B cell (primary cell): ENCODE data around the gene TFF1. TPM values are rescaled to one million over a fixed set of nuclear protein-coding genes. Genes with fewer than 3 reads are reported as not detected.

Source experiments
- ATAC-seq: fragments of 200-7000 bp; cut with Tn5 transposase; one replicate; pipeline ENCODE4 v1.10.0; 2021; ENCODE audit warnings: low read depth, mild to moderate bottlenecking, moderate number of reproducible peaks, moderate library complexity
- CTCF ChIA-PET: fragments of 350-600 bp; sonication (Branson Sonifier 250); formaldehyde crosslinking; loops from one replicate; lab custom pipeline; 2021; ENCODE audit warnings: antibody characterized with exemption, inconsistent platforms; lab: Charles Lee
- POLR2A ChIA-PET: fragments of 350-600 bp; sonication (Branson Sonifier 250); formaldehyde crosslinking; loops from one replicate; lab custom pipeline; 2021; ENCODE audit warnings: antibody characterized with exemption; lab: Charles Lee
- DNase-seq: peaks from one replicate; pipeline ENCODE4 v3.0.0; 2013
- H2AFZ ChIP-seq: 2 replicates; pipeline ENCODE4 v1.6.1; 2012; ENCODE audit warnings: mild to moderate bottlenecking, low read depth, low read length; ENCODE audit not compliant: insufficient read depth, poor library complexity, severe bottlenecking
- H3K27ac ChIP-seq, 2 donors: 1 replicate in 1 of 2; 2 replicates in 1 of 2; pipeline ENCODE4 v1.5.1; 2012 to 2013; ENCODE audit warnings: low read length in 2 of 2, mild to moderate bottlenecking in 2 of 2, moderate library complexity in 1 of 2
- H3K27me3 ChIP-seq, 4 experiments: fragments of 200-600 bp in 1 of 4; sonication (generic) in 1 of 4; replicated peaks in 1 of 4; 1 replicate in 2 of 4; 2 replicates in 2 of 4; pipeline versions ENCODE4 v1.6.1 to v1.7.0; 2013 to 2016; ENCODE audit warnings: low read length in 3 of 4, mild to moderate bottlenecking in 2 of 4, mixed read lengths in 1 of 4, moderate library complexity in 1 of 4; ENCODE audit not compliant: insufficient read depth in 4 of 4, control insufficient read depth in 3 of 4; ENCODE audit errors: control extremely low read depth in 1 of 4
- H3K36me3 ChIP-seq, 2 experiments: replicated peaks in 1 of 2; 1 replicate in 1 of 2; 2 replicates in 1 of 2; pipeline versions ENCODE4 v1.6.1 to v1.7.1; 2013; ENCODE audit warnings: low read length in 1 of 2; ENCODE audit not compliant: insufficient read depth in 2 of 2, control insufficient read depth in 1 of 2; ENCODE audit errors: control extremely low read depth in 1 of 2, extremely low read depth in 1 of 2
- H3K4me1 ChIP-seq, 2 donors: fragments of 200-600 bp in 1 of 2; sonication (generic) in 1 of 2; 1 replicate in 1 of 2; 2 replicates in 1 of 2; pipeline versions ENCODE4 v1.5.1 to v1.6.1; 2013 to 2017; ENCODE audit warnings: low read length in 2 of 2; ENCODE audit not compliant: control insufficient read depth in 2 of 2, insufficient read depth in 2 of 2
- H3K4me2 ChIP-seq: replicated peaks from 2 replicates; pipeline ENCODE3; 2012; ENCODE audit warnings: mild to moderate bottlenecking, low read depth, low read length; ENCODE audit not compliant: poor library complexity, severe bottlenecking
- H3K4me3 ChIP-seq, 5 experiments: fragments of 200-600 bp in 1 of 5; sonication (generic) in 1 of 5; 1 replicate in 3 of 5; 2 replicates in 2 of 5; pipeline versions ENCODE4 v1.5.1 to v1.7.0; 2011 to 2016; ENCODE audit warnings: low read length in 4 of 5, mild to moderate bottlenecking in 4 of 5, low read depth in 2 of 5, control low read depth in 1 of 5, moderate library complexity in 1 of 5; ENCODE audit not compliant: insufficient read depth in 1 of 5; ENCODE audit errors: control extremely low read depth in 1 of 5, extremely low read depth in 1 of 5
- H3K79me2 ChIP-seq: fragments of 200-600 bp; sonication (generic); one replicate; pipeline ENCODE4 v1.6.0; 2016; ENCODE audit warnings: low read length; ENCODE audit not compliant: control insufficient read depth, insufficient read depth
- H3K9ac ChIP-seq: fragments of 200-600 bp; sonication (generic); 2 replicates; pipeline ENCODE4 v1.6.1; 2017; ENCODE audit warnings: mild to moderate bottlenecking, low read length, moderate library complexity
- H3K9me3 ChIP-seq, 3 donors: one replicate each; pipeline versions ENCODE4 v1.6.1 to v1.7.1; 2013; ENCODE audit warnings: low read length in 2 of 3; ENCODE audit not compliant: control insufficient read depth in 2 of 3, insufficient read depth in 1 of 3; ENCODE audit errors: control extremely low read depth in 1 of 3
- H4K20me1 ChIP-seq: 2 replicates; pipeline ENCODE4 v1.6.0; 2012; ENCODE audit warnings: mild to moderate bottlenecking, low read length; ENCODE audit not compliant: insufficient read depth, control insufficient read depth, poor library complexity, severe bottlenecking
- H3K27ac Mint-ChIP-seq: one replicate; pipeline ENCODE4 v1.8.0; 2021; ENCODE audit warnings: mixed read lengths
- H3K27me3 Mint-ChIP-seq: one replicate; pipeline ENCODE4 v1.8.0; 2021; ENCODE audit warnings: mixed read lengths
- H3K4me1 Mint-ChIP-seq: one replicate; pipeline ENCODE4 v1.8.0; 2021; ENCODE audit warnings: mixed read lengths
- H3K4me3 Mint-ChIP-seq: one replicate; pipeline ENCODE4 v1.8.0; 2021; ENCODE audit warnings: mixed read lengths
- H3K9me3 Mint-ChIP-seq: one replicate; pipeline ENCODE4 v1.8.0; 2022; ENCODE audit warnings: mixed read lengths; ENCODE audit not compliant: insufficient read depth
- EZH2 ChIP-seq: IDR thresholded peaks from 2 replicates; pipeline ENCODE4 v1.6.1; 2012; ENCODE audit warnings: borderline replicate concordance, low read depth, mild to moderate bottlenecking, moderate library complexity, low read length; ENCODE audit not compliant: insufficient read depth, poor library complexity, severe bottlenecking
- WGBS: methylation state at CpG from one replicate; pipeline ENCODE4 v1.1.5; 2013; ENCODE audit warnings: missing lambda C conversion rate; ENCODE audit not compliant: insufficient coverage; 5-methylcytosine and 5-hydroxymethylcytosine counted together
- intact Hi-C: fragments of 100-400 bp; cut with micrococcal nuclease; formaldehyde crosslinking; loops from one replicate; pipeline ENCODE4 v1.10.0; 2022
- polyA plus RNA-seq: library from polyadenylated mRNA; depleted of rRNA; stranded (reverse); fragments of >200 nt; gene quantifications from 2 replicates; pipeline ENCODE4 v1.2.3, GENCODE V29; 2012
- total RNA-seq, 2 donors: library from RNA; stranded (reverse); fragments of 120-200 nt in 1 of 2; gene quantifications; 1 replicate in 1 of 2; 2 replicates in 1 of 2; pipeline versions ENCODE4 v1.2.3 to v1.2.4, GENCODE V29; 2013 to 2022
- TF ChIP-seq, protein P1 (sequence below): fragments of 200-600 bp; IDR thresholded peaks from one replicate; pipeline ENCODE4 v1.8.0; 2022; ENCODE audit warnings: antibody characterized with exemption, mild to moderate bottlenecking

The TFF1 gene
- total and polyA plus RNA-seq, 2 donors (not counting 1 experiment from before 2014, with no cell fraction given), result not detected

DNA sequence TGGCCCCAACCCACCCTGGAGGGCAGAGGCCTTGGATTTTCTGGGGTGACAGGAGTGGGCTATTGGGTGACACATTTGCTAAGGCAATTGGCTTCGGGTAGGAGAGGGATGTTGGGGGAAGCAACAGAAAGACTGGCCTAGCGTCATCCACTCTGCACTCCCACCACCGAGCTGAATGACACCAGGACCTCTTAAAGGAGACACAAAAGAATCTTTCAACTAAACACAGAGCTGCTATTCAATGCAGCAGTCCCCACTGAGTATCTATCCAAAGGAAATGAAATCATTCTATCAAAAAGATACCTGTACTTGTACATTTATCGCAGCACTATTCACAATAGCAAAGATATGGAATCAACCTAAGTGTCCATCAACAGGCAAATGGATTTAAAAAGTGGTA is 21.7 kb downstream of the TFF1 start:
- Histone ChIP-seq H3K4me1 (no peaks in the 10 kb centered on the region), H2AFZ (no peak overlapping the region), H3K79me2 (no peaks in the 10 kb centered on the region), H4K20me1 (no peaks in the 10 kb centered on the region), H3K9ac (no peak overlapping the region), H3K36me3 (no peaks in the 10 kb centered on the region), H3K27ac (no peak overlapping the region), H3K27me3 (peaks cover 0 to 7% (median 1%) of the 10 kb centered on the region in 4 experiments), H3K9me3 (no peaks in the 10 kb centered on the region), H3K4me3 (no peak overlapping the region), H3K4me2 (no peak overlapping the region)
- Mint-ChIP-seq H3K27ac (no peak overlapping the region), H3K27me3 (no peaks in the 10 kb centered on the region), H3K4me1 (no peaks in the 10 kb centered on the region), H3K9me3 (no peaks in the 10 kb centered on the region), H3K4me3 (no peak overlapping the region)
- WGBS, result no CpG with 5 or more reads among the region's 4 CpGs
- ChIA-PET CTCF (no interaction called here), POLR2A (no interaction called here)
- DNase-seq (no peak), ATAC-seq (no peak)
- intact Hi-C loops, result no loop called here
- TF ChIP-seq, protein P1, sequence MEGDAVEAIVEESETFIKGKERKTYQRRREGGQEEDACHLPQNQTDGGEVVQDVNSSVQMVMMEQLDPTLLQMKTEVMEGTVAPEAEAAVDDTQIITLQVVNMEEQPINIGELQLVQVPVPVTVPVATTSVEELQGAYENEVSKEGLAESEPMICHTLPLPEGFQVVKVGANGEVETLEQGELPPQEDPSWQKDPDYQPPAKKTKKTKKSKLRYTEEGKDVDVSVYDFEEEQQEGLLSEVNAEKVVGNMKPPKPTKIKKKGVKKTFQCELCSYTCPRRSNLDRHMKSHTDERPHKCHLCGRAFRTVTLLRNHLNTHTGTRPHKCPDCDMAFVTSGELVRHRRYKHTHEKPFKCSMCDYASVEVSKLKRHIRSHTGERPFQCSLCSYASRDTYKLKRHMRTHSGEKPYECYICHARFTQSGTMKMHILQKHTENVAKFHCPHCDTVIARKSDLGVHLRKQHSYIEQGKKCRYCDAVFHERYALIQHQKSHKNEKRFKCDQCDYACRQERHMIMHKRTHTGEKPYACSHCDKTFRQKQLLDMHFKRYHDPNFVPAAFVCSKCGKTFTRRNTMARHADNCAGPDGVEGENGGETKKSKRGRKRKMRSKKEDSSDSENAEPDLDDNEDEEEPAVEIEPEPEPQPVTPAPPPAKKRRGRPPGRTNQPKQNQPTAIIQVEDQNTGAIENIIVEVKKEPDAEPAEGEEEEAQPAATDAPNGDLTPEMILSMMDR, result no peak
- no peak for TF ChIP-seq EZH2

DNA sequence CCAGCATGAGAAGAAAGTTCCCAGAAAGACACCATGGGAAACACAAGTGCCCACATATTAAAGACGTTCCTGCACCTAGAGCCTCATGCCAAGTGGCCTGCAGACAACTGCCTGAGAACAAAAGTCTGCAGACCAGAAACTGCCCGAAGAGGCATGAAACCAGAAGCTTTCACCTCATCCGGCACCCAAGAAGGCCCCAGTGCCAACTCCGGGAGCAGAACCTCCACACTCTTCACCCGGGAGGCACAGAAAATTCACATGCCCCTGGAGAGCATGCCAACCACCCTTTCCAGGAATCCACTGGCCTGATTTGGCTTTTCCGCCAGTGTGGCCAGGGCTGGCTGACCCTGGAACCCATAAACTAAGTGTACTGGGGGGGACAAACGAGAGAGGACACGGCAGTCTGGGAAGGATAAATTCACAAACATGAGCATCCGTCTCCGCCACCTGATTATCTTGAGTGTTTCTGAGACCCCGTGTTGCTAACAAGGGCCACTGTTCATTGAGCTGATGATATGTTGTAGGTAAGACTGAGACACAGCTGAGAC is 22.3 kb downstream of the TFF1 start:
- Histone ChIP-seq H3K4me1 (no peaks in the 10 kb centered on the region), H3K9ac (no peak overlapping the region), H3K27me3 (peaks cover 0 to 7% (median 1%) of the 10 kb centered on the region in 4 experiments), H3K36me3 (no peaks in the 10 kb centered on the region), H4K20me1 (no peaks in the 10 kb centered on the region), H2AFZ (no peak overlapping the region), H3K4me2 (no peak overlapping the region), H3K79me2 (no peaks in the 10 kb centered on the region), H3K4me3 (no peak overlapping the region), H3K27ac (no peak overlapping the region), H3K9me3 (no peaks in the 10 kb centered on the region)
- TF ChIP-seq, protein P1, result no peak
- no peak for TF ChIP-seq EZH2
- ChIA-PET POLR2A (no interaction called here), CTCF (no interaction called here)
- ATAC-seq, result no peak
- no peaks in the 10 kb centered on the region for H3K27me3 Mint-ChIP-seq
- no peak overlapping the region for H3K4me3 Mint-ChIP-seq
- no peak overlapping the region for H3K27ac Mint-ChIP-seq
- 86% methylated on average over 10 of the region's 11 CpGs for WGBS
- no peaks in the 10 kb centered on the region for H3K9me3 Mint-ChIP-seq
- no peak for DNase-seq
- intact Hi-C loops, result no loop called here
- H3K4me1 Mint-ChIP-seq, result no peaks in the 10 kb centered on the region
